ENCODE results near the gene PNLIPRP3. TPM values are rescaled to one million over a fixed set of nuclear protein-coding genes. Genes with fewer than 3 reads are reported as not detected.

The PNLIPRP3 gene
- total and polyA plus RNA-seq, 9 of the 15 experiments (the other 6 are each of a cell fraction or from before 2014, with no cell fraction given) = not detected

- Histone ChIP-seq H4K20me1 (replicated peaks; ENCODE audit: control insufficient read depth, insufficient read depth, low read length) (no peaks in the 10 kb centered on the region), H3K36me3 (ENCODE audit: control insufficient read depth, insufficient read depth, low read length) (no peaks in the 10 kb centered on the region), H3K4me1 (replicated peaks in 1 of 2; ENCODE audit: control insufficient read depth in 2 of 2, insufficient read depth in 2 of 2, low read length in 2 of 2) (no peaks in the 10 kb centered on the region), H3K4me3 (no peak overlapping the region), H3K27me3 (ENCODE audit: control insufficient read depth in 2 of 2, insufficient read depth in 2 of 2, low read length in 2 of 2) (no peaks in the 10 kb centered on the region), H3K9me1 (ENCODE audit: control insufficient read depth, insufficient read depth, low read length) (no peaks in the 10 kb centered on the region), H3K4me2 (ENCODE audit: insufficient read depth, low read length) (no peak overlapping the region), H3K9me3 (replicated peaks; ENCODE audit: control insufficient read depth, insufficient read depth, low read depth, low read length) (no peaks in the 10 kb centered on the region), H3K9ac (ENCODE audit: insufficient read depth in 1 of 2, low read depth in 2 of 2, low read length in 2 of 2) (no peak overlapping the region), H3K27ac (ENCODE audit: extremely low read depth, low read depth, low read length) (no peak overlapping the region), H2AFZ (ENCODE audit: low read depth, low read length) (no peak overlapping the region), H3K79me2 (ENCODE audit: control insufficient read depth, insufficient read depth, low read length) (no peaks in the 10 kb centered on the region)
- FAIRE-seq (no peak), ATAC-seq (no peak), DNase-seq (ENCODE audit: extremely low read depth in 1 of 4, low spot score in 3 of 4) (no peak)
- intact Hi-C loops (cut with micrococcal nuclease) = no loop called here
- BruUV-seq (replicated peaks) = no TSS peak
- ChIA-PET CTCF (ENCODE audit: low intra/inter-chr PET ratio) (no interaction called here), POLR2A (no interaction called here)
- in situ Hi-C loops (cut with MboI) = no loop called here
- TF ChIP-seq NCOA4 (IDR thresholded peaks at IDR 0.05; ENCODE audit: partially characterized antibody) (no peak), ILK (tag; IDR thresholded peaks at IDR 0.05; ENCODE audit: borderline replicate concordance, low read depth) (no peak), NCOA6 (IDR thresholded peaks at IDR 0.05) (no peak), SNRNP70 (optimal IDR thresholded peaks at IDR 0.05; ENCODE audit: low read depth, low read length) (no peak), ZNF133 (CRISPR knock-in tag; IDR thresholded peaks at IDR 0.05) (no peak), ZNF197 (CRISPR knock-in tag; IDR thresholded peaks at IDR 0.05; ENCODE audit: low read depth) (no peak), ZNF232 (CRISPR knock-in tag; IDR thresholded peaks at IDR 0.05) (no peak), PREB (CRISPR knock-in tag; IDR thresholded peaks at IDR 0.05) (no peak), ADNP (tag; IDR thresholded peaks at IDR 0.05) (no peak), CBX1 (IDR thresholded peaks at IDR 0.05; ENCODE audit: low read depth) (no peak)
- WGBS (ENCODE audit: insufficient coverage, low coverage, missing lambda C conversion rate) = under 1% methylated on average over 8 of the region's 8 CpGs
These were observed 77.1 kb downstream of the PNLIPRP3 start for GRCh38 chr10:116504786-116505185.

Measured in K562 (cell line).